HCT116 (cell line): Measurements from ENCODE around the gene SSTR3. TPM values are rescaled to one million over a fixed set of nuclear protein-coding genes. Genes with fewer than 3 reads are reported as not detected.

Experiments used
- ATAC-seq: fragments of 200-7000 bp; cut with Tn5 transposase; 2 replicates; pipeline ENCODE4 v1.9.1; 2020; ENCODE audit warnings: mild to moderate bottlenecking, moderate library complexity
- BruUV-seq: library from RNA; stranded (reverse); fragments of 400-500 nt; replicated peaks from 2 replicates; lab custom pipeline; 2021; lab: Mats Ljungman, UMichigan
- CTCF ChIA-PET: fragments of 300-600 bp; sonication (Branson Sonifier 250); formaldehyde crosslinking; loops from one replicate; lab custom pipeline; 2021; ENCODE audit warnings: antibody characterized with exemption; lab: Charles Lee
- POLR2A ChIA-PET: fragments of 300-600, 350-600 bp; sonication (Branson Sonifier 250); formaldehyde crosslinking; loops from one replicate; lab custom pipeline; 2021; ENCODE audit warnings: antibody characterized with exemption; lab: Charles Lee
- RAD21 ChIA-PET, 2 experiments: fragments of 300-600 bp; sonication (Branson Sonifier 250); formaldehyde crosslinking; loops; one replicate each; lab custom pipeline; 2023; ENCODE audit warnings: low total read pairs in 2 of 2; ENCODE audit not compliant: uncharacterized antibody in 2 of 2, unreplicated experiment in 2 of 2, low non-redundant PET in 1 of 2; lab: Charles Lee
- DNase-seq: peaks from one replicate; pipeline ENCODE4 v3.0.0-alpha.2; 2010; ENCODE audit warnings: low read depth, low spot score
- H2AFZ ChIP-seq: fragments of 200-600 bp; shearing (Covaris generic), sonication (generic); 2 replicates; pipeline ENCODE4 v1.6.1; 2017; ENCODE audit warnings: low read depth, mixed run types, mixed read lengths, antibody characterized with exemption, low read length; ENCODE audit not compliant: poor library complexity, severe bottlenecking
- H3K27ac ChIP-seq: 2 replicates; pipeline ENCODE4 v1.5.1; 2012; ENCODE audit warnings: low read depth, low read length
- H3K27me3 ChIP-seq: fragments of 200-600 bp; sonication (generic); 2 replicates; pipeline ENCODE4 v1.6.1; 2016; ENCODE audit warnings: mixed run types, low read length, mixed read lengths; ENCODE audit not compliant: insufficient read depth
- H3K36me3 ChIP-seq, 2 experiments: fragments of 200-500 bp in 1 of 2; fragments of 200-600 bp in 1 of 2; sonication (Bioruptor generic) in 1 of 2; sonication (generic) in 1 of 2; 2 replicates each; pipeline versions ENCODE4 v1.5.1 to v1.6.1; 2014 to 2016; ENCODE audit warnings: low read length in 2 of 2, inconsistent platforms in 1 of 2, mixed read lengths in 1 of 2, mixed run types in 1 of 2; ENCODE audit not compliant: insufficient read depth in 2 of 2, control insufficient read depth in 1 of 2
- H3K4me1 ChIP-seq, 2 experiments: fragments of 200-600 bp in 1 of 2; sonication (generic) in 1 of 2; 2 replicates each; pipeline versions ENCODE4 v1.5.1 to v1.6.1; 2012 to 2017; ENCODE audit warnings: low read length in 2 of 2, inconsistent platforms in 1 of 2, mild to moderate bottlenecking in 1 of 2, mixed read lengths in 1 of 2, mixed run types in 1 of 2, moderate library complexity in 1 of 2; ENCODE audit not compliant: insufficient read depth in 2 of 2, control insufficient read depth in 1 of 2
- H3K4me2 ChIP-seq: fragments of 200-600 bp; sonication (generic); 2 replicates; pipeline ENCODE4 v1.6.1; 2017; ENCODE audit warnings: mixed run types, low read length, mixed read lengths
- H3K4me3 ChIP-seq, 2 experiments: fragments of 200-600 bp in 1 of 2; sonication (generic) in 1 of 2; replicated peaks in 1 of 2; 2 replicates each; pipeline ENCODE4 v1.5.1; 2011 to 2016; ENCODE audit warnings: low read length in 2 of 2, control low read depth in 1 of 2, low read depth in 1 of 2, mild to moderate bottlenecking in 1 of 2, mixed read lengths in 1 of 2, mixed run types in 1 of 2
- H3K79me2 ChIP-seq: fragments of 200-600 bp; sonication (generic); 2 replicates; pipeline ENCODE4 v1.6.1; 2017; ENCODE audit warnings: mild to moderate bottlenecking, mixed run types, low read length, moderate library complexity, mixed read lengths; ENCODE audit not compliant: insufficient read depth
- H3K9ac ChIP-seq: fragments of 200-600 bp; sonication (generic); 2 replicates; pipeline ENCODE4 v1.6.1; 2016; ENCODE audit warnings: low read length, mixed read lengths
- H3K9me2 ChIP-seq: fragments of 200-600 bp; sonication (generic), shearing (Covaris generic); 2 replicates; pipeline ENCODE4 v1.6.1; 2017; ENCODE audit warnings: mixed run types, mild to moderate bottlenecking, moderate library complexity; ENCODE audit not compliant: insufficient read depth
- H3K9me3 ChIP-seq, 2 experiments: fragments of 200-500 bp in 1 of 2; fragments of 200-600 bp in 1 of 2; sonication (Bioruptor generic) in 1 of 2; sonication (generic) in 1 of 2; 2 replicates each; pipeline ENCODE4 v1.6.1; 2014 to 2017; ENCODE audit warnings: low read length in 2 of 2, mixed read lengths in 2 of 2, inconsistent platforms in 1 of 2, low read depth in 1 of 2, mild to moderate bottlenecking in 1 of 2, mixed run types in 1 of 2, moderate library complexity in 1 of 2; ENCODE audit not compliant: control insufficient read depth in 1 of 2, insufficient read depth in 1 of 2
- H4K20me1 ChIP-seq: fragments of 200-600 bp; sonication (generic), shearing (Covaris generic); 2 replicates; pipeline ENCODE4 v1.6.1; 2017; ENCODE audit warnings: mixed run types, mild to moderate bottlenecking, moderate library complexity; ENCODE audit not compliant: insufficient read depth
- ELF1 ChIP-seq: IDR thresholded peaks from 2 replicates; pipeline ENCODE4 v1.6.1; 2012; ENCODE audit warnings: low read depth, borderline replicate concordance
- EZH2phosphoT487 ChIP-seq: fragments of 200-600 bp; IDR thresholded peaks from 2 replicates; pipeline ENCODE4 v1.6.1; 2018; ENCODE audit warnings: antibody characterized with exemption, borderline replicate concordance
- JUND ChIP-seq: IDR thresholded peaks from 2 replicates; pipeline ENCODE4 v1.6.1; 2012
- POLR2AphosphoS5 ChIP-seq: IDR thresholded peaks from 2 replicates; pipeline ENCODE4 v1.6.1; 2011; ENCODE audit warnings: mild to moderate bottlenecking, low read depth, low read length, moderate library complexity
- SP1 ChIP-seq: IDR thresholded peaks from 2 replicates; pipeline ENCODE4 v1.6.1; 2012; ENCODE audit warnings: low read depth
- YY1 ChIP-seq: IDR thresholded peaks from 2 replicates; pipeline ENCODE4 v1.6.1; 2011; ENCODE audit warnings: low read length, low read depth, moderate library complexity, mild to moderate bottlenecking; ENCODE audit not compliant: insufficient replicate concordance; ENCODE audit errors: extremely low read depth
- ZFX ChIP-seq: fragments of 450-650 bp; IDR thresholded peaks from 2 replicates; pipeline ENCODE4 v1.6.1; 2017
- intact Hi-C: fragments of 100-400 bp; cut with micrococcal nuclease; formaldehyde crosslinking; loops from 2 replicates; pipeline ENCODE4 v1.10.0; 2022
- total RNA-seq: library from RNA; stranded (reverse); gene quantifications from one replicate; pipeline ENCODE4 v1.2.1, GENCODE V29; 2021; ENCODE audit not compliant: unreplicated experiment
- TF ChIP-seq, protein P1 (sequence below): IDR thresholded peaks from 2 replicates; pipeline ENCODE4 v1.6.1; 2012; ENCODE audit warnings: low read depth

SSTR3 gene
- total RNA-seq, 1 experiment from 2014 or later: not detected

DNA sequence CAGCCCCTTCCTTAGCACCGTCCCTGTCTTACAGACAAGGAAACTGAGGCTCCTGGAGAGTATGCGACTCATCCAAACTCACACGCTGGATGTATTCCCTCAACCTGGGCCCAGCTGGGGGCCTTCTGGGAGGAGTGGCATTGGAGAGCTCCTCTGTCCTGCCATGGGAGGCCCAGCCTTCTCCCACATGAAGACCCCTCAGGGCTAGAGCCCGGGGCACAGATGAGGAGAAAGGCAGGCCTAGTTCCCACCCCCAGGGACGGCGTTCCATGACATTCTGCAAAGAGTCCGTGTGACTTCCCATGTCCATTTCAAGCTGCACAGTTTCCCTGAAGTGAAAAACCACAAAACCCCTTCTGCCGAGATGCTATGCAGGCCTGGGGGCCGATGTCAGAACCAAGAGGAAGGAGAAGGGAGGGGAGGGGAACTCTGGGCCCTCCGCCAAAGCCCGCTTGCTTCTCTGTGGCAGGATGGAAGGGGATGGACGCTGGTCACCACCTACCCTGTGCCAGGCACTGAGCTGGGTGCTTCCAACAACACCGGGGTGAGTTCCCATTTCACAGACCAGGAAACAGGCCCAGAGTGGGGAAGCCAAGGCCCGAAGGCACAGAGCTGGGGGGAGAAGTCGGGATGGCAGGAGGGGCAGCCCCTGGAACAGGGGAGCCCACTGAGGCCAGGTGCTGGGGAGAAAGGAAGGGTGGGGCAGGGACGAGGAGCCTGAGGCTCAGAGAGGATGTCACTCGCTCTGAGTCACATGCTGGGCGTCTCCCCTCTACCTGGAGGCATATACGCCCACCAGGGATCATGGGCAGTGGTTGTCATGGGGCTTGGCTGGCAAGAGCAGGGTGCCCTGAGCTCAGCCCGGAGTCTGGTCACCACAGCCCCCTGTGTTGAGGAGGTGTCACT, 16.1 kb upstream of the SSTR3 start (continued):
- TF ChIP-seq YY1: no peak
- 0 out of 2 replicates have a peak, but pooled peaks have one; percentile 10 for TF ChIP-seq POLR2AphosphoS5
- no peak for TF ChIP-seq JUND
- TF ChIP-seq SP1: 0 out of 2 replicates have a peak, but pooled peaks have one; percentile 26
- no peak for TF ChIP-seq EZH2phosphoT487
- TF ChIP-seq, all 23 proteins: peak for 4

DNA sequence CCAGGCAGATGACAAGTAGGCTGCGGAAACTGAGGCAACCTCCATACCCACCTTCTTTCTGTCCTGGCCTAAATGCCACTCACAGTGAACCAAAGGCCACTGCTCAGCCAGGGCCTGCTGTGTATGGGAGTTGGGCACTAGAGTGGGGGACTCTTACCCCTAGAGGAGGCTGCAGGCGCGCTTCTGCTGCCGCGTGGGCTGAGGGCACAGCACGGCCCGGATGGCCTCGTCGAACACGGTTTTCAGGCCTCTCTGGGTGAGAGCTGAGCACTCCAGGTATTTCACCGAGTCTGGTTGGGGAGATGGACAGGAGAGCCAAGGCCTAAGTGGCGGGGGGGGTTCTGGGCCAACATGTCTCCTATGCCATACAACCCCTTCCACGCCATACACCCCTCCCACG, 14.2 kb upstream of the SSTR3 start:
- BruUV-seq: no TSS peak
- CTCF ChIA-PET: interaction anchor here (2.5 kb wide), 1 partner anchor 33 kb away, joined by 16 read pairs; no protein-coding TSS in a partner anchor

More for the DNA sequence above, 14.2 kb upstream of the SSTR3 start:
- no peak overlapping the region for H3K4me3 ChIP-seq
- POLR2A ChIA-PET: no interaction called here
- H3K27me3 ChIP-seq: no peaks in the 10 kb centered on the region
- no peak for DNase-seq
- no peaks in the 10 kb centered on the region for H4K20me1 ChIP-seq
- TF ChIP-seq ELF1 (no peak), YY1 (no peak), ZFX (0 out of 2 replicates have a peak, but pooled peaks have one; percentile 16)
- TF ChIP-seq, protein P1, sequence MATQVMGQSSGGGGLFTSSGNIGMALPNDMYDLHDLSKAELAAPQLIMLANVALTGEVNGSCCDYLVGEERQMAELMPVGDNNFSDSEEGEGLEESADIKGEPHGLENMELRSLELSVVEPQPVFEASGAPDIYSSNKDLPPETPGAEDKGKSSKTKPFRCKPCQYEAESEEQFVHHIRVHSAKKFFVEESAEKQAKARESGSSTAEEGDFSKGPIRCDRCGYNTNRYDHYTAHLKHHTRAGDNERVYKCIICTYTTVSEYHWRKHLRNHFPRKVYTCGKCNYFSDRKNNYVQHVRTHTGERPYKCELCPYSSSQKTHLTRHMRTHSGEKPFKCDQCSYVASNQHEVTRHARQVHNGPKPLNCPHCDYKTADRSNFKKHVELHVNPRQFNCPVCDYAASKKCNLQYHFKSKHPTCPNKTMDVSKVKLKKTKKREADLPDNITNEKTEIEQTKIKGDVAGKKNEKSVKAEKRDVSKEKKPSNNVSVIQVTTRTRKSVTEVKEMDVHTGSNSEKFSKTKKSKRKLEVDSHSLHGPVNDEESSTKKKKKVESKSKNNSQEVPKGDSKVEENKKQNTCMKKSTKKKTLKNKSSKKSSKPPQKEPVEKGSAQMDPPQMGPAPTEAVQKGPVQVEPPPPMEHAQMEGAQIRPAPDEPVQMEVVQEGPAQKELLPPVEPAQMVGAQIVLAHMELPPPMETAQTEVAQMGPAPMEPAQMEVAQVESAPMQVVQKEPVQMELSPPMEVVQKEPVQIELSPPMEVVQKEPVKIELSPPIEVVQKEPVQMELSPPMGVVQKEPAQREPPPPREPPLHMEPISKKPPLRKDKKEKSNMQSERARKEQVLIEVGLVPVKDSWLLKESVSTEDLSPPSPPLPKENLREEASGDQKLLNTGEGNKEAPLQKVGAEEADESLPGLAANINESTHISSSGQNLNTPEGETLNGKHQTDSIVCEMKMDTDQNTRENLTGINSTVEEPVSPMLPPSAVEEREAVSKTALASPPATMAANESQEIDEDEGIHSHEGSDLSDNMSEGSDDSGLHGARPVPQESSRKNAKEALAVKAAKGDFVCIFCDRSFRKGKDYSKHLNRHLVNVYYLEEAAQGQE: no peak
- TF ChIP-seq, all 23 proteins: peak for 1
- H3K4me1 ChIP-seq: peaks cover 24 to 41% of the 10 kb centered on the region in 2 experiments
- H3K4me2 ChIP-seq: no peak overlapping the region
- peaks cover 0 to under 1% of the 10 kb centered on the region in 2 experiments; a peak in 1 of 4 replicates for H3K9me3 ChIP-seq
- H3K79me2 ChIP-seq: no peaks in the 10 kb centered on the region
- peaks cover 0 to 7% of the 10 kb centered on the region in 2 experiments; a peak in 1 of 4 replicates for H3K36me3 ChIP-seq
- no peak for ATAC-seq
- H3K9me2 ChIP-seq: no peaks in the 10 kb centered on the region
- RAD21 ChIA-PET: no interaction called here
- intact Hi-C loops: no loop called here
- no peak overlapping the region for H3K9ac ChIP-seq
- no peak overlapping the region for H3K27ac ChIP-seq
- H2AFZ ChIP-seq: no peak overlapping the region
